SW480 (cell line): ENCODE measurements around the gene JMJD7.

Experiments used
- DNase-seq: peaks from one replicate; pipeline ENCODE4 v3.0.0-alpha.2; 2016; ENCODE audit warnings: low spot score

The JMJD7 gene

DNA sequence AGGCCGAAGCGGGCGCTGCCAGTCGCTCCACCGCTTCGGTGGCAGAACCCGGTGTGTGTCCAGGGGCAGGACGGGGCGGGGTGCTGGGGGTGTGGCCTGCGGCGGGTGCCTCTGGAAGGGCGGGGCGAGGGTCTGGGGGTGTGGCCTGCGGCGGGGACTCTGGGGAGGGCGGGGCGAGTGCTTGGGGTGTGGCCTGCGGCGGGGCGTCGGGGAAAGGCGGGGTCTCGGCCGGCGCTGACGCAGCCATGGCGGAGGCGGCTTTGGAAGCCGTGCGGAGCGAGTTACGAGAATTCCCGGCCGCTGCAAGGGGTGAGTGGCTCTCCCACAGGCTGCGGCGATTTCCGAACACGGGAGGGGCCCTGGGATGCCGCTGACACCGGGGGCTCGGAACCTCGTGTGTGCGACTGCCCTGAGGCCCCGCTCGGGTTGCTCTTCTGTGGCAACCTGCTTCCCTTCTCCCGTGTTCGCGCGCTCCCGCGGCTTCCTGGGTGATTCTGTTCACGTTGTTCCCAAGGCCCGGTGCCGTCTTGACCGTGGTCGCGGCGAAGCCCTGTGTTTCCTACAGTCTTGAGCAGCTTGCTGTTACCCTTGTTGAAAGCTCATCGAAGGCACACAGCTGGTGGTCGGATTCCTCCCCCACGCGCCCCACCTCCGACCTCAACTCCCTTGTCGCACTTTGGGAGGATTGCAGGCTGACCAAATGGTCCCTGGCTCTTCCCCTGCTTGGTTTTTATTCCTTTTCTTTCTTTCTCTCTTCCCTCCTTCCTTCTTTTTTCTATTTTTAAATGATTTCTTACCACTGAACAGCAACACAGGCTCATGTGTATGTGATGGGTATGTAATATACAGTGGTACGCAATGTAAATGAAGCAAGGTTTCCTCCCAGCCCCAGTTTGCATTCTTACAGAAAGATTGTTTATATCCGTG, at the start of gene JMJD7:
Gene JMJD7, plus strand, starts transcription at position 213 of the 927 bp plus-strand sequence. Its CDS starts 33 bp downstream, at position 246.
- DNase-seq, result peak; percentile 71

DNA sequence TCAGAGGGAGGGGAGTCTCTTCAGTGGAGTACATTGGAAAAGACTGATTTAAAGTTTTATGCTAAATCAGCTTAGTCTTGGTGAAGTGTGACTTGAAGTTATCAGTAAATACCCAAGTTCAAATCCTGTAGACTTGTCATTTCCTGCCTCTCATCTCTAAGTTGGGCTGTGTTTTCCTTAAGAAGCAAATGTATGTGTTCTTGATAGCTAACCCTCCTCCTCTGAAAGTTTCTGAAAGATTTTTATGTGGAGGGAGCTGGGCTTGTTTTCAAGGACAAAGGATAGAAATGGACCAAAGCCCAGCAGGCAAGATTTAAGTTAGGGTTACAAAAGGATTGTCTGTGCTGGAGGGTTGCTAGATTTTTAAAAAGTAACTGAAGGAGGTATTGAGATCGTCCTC, 49.4 kb upstream of the JMJD7 start:
- no peak for DNase-seq

DNA sequence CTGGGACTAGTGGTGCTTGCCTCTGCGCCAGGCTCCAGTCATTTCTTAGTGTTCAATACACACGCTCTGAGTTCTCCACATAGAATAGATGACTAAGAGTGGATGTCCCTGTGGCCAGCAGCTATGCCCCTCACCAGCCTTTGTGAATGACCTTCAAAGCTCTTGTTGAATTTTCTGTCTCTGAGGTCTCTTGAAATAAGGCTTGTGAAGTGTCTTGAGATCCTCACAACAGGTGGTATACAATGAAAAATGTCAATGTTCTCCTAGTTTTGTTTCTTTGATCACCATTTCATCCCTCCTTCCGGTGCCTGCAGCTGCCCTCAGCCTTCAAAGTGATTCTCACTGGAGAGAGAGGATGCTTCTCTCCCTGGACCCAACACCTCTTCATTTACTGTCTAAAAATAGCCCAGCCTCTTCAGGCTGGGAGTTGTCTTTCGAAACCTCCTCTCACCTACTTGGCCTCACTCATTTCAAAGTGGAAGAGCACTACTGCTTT, 48.2 kb upstream of the JMJD7 start:
- DNase-seq, result no peak

DNA sequence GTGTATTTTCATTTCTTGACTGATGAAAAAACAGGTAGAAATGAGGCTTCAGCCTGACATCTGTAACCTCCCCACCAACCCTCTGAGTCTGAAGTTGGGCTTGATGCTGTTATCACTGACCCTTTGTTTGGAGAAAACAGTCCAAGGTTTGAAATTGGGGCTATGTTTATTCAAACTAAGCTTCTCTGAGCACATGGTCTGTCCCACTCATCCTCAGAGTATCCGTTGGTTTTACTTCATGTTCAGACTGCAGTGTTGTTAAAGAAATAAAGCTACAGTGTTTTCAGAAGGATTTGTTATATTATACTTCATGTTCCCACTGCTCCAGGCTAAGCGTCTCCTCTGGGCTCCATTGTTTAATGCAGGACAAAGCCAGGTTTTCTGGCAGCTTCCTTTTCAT, 47.6 kb upstream of the JMJD7 start:
- DNase-seq, result no peak

DNA sequence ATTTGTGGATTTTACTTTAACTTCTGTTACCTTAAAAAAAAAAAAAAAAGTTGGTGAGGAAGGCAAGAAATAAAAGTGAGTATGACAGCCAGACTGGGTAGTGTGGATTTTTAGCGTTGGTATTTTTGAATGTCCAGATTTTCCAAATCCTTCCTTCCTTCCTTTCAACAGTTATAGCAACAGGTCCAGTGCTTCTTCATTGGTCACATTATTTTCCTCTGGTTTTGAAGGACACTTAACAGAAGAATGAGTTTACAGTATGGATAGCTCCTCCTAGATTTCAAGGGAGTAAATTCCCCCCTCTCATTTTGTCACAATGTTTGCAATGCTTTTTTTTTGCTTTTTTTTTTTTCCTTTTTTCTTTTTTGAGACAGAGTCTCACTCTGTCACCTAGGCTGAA, 47.2 kb upstream of the JMJD7 start:
- DNase-seq, result no peak

DNA sequence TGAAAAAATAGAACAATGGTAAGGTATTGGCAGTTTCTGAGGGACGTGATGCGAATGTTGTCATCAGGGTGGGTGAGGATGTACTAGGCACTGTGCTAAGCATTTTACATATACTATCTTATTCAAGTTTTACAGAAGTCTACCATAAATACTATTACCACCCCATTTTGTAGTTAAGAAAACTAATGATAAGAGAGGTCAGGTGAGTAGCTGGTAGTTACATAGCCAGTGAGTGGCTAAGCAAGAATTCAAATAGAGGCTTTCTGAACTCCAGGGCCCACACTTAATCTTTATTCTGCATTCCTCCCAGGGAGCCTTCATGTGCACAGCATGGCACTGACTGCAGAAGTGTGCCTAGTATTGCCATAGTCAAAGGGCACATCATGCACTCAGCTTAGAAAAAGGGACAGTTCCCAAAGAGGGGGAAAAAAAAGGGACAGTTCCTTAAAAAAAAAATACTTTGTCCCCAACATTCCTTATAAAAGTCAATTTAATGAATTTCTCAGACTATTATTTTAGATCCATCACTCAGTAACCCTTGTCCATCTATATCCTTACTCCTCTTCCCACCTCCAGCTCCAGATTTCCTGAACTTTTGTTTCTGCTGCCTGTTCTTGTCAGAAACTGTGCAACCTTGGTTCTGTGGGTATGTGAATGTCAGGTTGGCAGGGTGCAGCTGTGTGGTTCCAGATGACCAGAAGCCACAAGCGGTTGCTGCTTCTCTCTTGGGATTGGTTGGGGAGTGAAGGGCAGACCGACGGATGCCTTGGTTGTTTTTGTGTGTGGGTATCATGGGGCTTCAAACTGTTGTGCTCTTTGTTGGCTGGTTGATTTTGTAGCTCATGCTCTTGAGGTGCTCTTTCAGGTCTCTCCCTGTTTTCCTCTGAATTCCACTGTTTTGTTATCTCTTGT, 45.3 kb upstream of the JMJD7 start:
- DNase-seq, result no peak

DNA sequence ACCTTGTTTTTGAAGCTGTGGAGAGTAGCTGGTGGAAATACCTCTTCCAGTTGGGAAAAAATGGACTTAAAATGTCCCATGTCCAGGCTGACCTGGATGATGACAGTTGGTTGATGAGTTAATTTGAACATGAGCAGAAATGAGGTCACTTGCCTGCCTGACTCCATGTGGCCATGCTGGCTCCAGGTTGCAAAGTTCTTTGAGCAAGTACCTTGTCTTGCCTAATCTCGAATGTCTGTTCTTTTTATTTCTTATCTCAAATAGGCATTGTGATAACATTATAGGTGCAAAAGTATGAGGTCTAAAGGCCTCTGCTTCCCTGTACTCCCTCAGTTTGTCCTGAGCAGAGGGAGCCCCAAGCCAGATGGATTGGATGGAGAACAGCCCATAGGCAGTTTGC, 44.6 kb upstream of the JMJD7 start:
- no peak for DNase-seq

DNA sequence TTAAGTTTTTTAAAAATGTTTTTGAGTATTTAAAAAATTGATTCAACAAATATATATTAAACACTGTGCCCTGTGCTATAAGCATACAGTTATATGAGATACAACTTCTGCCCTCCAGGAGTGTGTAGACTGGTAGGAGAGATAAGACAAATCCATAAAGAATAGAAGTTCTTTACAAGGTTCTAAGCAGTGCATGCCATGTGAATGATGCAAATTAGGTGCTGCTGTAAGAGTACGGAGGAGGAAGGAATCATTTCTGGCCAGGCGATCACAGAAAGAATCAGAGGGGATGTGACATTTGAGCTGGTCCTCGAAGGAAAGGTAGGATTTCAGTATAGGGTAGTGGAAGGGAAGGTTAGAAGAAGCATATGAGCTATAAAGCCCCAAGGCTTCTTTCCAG, 39.6 kb upstream of the JMJD7 start:
- no peak for DNase-seq

DNA sequence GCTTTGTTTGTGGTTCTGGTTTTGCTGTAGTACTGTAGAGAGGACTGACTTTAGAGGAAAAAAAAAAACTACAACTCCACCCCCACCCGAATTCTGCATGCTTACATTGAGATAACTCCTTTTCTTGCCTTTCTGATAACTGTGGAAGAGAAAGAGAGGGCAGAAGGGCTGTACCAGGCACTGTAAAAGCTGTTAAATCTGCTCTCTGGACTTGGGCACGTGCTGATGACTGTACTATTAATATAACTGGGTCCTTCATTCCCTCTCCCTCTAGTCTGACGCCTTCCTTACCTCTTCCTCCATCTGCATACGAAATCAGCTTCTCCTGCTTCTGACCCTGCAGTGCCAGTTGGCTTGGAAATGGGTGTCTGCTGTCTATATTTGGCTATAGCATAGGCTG, 38.7 kb upstream of the JMJD7 start:
- no peak for DNase-seq

DNA sequence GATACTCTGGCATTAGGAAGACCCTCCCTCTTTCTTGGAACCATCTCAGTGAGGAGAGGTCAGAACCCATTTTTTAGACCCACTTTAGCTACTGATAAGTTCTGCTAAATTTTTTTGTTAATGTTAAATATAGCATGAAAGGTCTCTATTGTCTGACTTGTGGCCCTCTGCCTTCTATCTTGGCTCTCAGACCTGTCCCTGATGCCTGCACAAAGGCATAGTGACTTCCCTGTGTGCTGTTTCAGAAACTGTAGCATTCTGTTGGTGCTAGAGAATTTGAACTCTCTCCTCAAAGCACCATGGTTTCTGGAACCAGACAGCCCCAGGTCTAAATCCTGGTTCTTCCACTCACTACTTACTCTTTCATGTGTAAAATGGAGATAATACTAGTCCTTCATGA, 38.2 kb upstream of the JMJD7 start:
- no peak for DNase-seq

DNA sequence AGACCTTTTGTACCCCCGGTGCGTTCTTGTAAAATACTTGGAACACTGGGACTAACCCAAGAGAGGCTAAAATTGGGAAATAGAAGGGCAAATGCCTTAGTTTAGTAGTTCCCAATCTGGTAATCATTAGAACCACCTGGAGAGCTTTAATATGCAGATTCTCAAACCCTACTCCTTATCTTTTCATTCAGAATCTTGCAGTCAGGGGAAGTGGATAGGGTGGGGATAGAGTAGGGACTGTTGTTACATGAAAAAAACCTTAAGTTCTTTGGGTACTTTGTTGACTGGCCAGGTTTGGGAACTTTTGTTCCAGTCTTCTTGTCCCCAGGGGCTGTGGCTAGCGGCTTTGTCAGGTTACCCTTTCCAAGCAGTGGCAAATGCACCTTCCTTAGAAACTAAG, 37.7 kb upstream of the JMJD7 start:
- no peak for DNase-seq

DNA sequence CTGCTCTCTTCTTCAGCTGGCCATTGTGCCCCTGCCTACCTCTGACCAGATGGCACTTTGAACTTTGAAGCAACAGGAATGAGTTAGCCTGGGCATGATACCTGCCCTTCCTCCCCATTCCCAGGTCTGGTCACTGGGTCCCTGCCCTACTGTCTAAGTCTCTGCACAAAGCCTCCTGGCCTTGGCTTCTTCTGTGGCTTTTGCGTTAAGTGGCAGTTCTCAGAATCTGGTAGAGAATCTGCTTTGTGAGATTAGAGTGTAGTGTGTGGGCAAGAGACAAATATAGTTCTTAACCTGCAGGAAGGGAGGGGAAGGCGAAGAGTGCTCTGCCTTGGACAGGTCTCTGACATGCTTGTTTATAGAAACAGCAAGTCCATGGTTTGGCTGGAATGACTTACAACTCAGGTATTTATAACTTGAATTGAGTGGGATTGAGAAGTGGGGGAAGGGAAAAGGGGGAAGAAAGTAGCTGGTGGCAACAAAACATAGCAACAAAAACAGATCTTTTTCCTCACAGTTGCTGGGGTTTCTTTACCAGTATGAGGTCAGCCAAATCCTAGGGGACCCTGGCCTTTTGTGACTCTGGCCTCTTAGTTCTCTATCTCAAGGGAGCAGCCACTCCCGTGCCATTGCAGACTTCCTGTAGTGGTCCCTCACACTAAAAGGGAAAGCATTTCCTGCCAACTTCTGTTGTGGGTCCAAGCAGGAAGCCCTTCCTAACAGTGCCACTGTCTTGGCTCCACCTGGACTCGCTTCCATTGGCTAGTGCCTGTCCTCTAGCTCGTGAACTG, 36.9 kb upstream of the JMJD7 start:
- peak; percentile 72 for DNase-seq

DNA sequence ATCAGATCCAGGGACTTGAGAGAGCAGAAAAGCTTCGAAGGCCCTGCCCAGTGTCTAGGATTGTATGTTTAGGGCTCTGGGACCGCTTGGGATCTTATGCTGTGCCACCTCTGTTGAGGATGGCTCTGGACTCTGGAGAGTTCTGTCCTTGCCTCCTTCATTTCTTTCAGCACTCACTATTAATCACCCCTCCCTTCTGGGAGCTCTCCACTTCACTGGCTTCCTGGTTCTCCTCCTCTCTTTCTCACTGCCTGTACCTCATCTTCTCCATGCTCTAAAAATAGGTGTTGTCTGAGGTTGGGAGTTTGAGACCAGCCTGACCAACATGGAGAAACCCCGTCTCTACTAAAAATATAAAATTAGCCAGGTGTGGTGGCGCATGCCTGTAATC, 36.4 kb upstream of the JMJD7 start:
- no peak for DNase-seq

DNA sequence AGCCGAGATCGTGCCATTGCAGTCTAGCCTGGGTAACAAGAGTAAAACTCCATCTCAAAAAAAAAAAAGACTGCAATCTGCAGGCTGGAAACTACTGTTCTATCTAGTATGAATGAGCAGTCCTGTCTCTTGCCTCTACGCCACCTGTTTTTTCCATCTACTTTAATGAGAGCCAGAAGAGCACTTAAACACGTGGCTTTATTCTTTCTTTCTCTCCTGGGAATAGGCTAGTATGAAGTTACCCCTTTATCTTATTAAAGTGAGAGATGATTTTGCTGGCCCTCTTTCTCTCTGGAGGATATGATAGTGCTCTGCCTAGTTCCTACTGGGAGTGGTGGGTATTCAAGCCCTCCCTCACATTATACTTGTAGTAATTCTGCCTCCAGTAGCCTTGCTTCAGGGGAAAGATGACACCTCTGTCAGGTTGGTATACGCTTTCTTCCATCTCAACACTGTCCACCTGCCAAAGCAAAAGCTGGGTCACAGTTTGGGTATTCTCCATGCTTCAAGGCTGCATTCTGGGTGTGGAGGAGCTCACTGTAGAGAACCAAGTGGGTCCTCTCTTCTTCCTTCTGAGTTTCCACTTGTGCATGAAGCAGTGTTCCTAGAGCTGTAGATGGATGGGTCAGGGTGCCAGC, 35.8 kb upstream of the JMJD7 start:
- DNase-seq, result no peak

DNA sequence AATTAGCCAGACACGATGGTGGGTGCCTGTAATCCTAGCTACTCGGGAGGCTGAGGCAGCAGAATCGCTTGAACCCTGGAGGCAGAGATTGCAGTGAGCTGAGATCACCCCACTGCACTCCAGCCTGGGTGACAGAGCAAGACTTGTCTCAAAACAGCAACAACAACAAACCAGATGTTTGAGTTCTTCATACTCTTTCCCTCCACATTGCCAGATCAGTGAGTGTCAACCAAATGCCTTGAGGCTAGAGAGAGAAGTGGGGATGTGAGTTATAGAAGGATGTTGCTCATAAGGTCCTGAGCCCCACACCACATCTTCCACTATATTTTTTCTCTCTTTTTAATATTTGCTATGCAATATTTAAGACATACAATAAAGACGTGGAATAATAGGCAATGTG, 33.8 kb upstream of the JMJD7 start:
- no peak for DNase-seq

DNA sequence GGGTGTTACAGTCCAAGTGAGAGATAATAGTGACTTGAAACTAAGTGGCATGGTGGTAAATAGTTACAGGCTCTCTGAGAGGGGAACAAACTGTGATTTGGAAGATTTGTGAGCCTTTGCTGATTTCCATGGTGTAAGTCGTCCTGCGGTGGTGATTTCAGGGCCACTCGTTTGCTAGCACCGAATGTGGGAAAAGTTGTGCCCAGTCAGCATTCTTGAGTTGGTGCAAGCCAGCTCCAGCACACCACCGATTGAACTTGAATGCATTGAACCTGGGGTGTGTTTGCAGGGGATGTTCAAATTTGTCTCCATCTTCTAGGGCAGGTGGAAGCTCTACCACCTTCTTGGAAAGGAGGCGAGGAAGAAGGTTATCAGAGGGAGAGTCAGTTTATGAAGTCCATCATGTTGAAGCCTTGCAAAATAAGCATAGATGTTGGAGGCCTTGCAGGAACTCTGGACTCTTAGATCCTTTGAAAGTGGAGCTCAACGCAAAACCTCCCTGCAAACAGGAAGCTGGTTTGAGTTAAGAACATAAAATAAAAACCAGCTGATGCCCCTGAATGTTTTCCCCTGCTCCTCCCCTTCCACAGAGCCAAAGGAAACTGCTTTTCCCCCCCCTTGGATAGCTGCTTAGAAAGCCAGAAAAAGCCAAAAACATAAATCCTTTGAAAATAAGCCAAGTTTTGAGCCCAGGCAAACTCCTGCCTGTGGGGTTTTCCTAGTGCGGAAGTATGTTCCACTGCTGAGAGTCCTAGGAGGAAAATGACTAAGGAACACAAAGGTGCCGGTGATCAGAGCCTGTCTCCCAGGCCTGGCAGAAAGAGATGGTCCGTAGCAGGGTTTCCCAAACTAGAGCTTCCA, 31.7 kb upstream of the JMJD7 start:
- no peak for DNase-seq

DNA sequence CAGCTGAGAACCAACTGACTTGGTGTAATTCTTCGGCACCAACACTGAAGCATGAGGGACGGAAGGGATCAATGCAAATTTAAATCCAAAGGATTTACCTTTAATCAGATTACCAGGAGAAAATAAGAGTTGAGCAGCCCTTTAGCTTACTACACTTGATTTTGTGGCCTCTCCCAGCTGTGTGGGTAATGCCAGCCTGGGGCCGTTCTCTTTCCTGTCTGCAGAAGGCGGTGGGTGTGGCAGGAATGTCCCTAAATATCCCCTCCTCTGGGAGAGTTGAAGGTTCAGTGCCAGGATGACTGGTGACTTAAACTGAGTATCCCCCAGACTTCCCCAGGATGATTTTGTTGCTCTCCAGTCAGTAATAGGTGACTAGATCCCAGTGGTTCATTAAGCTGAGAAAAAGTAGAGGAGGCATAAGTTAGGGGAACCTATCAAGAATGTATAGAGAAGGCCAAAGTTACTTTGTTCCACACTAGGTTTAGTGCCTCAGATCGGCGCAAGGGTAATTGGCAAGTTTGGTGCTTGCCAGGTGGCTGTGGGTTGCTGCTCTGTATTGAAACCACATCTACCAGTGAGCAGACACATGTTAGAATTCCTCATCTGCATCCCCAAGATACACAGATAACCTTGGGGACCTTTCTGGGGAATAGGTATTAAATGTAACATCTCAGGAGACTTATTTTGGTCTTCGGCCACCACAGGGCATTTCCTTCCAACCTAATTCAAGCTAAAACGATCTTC, 30.5 kb upstream of the JMJD7 start:
- DNase-seq, result no peak

DNA sequence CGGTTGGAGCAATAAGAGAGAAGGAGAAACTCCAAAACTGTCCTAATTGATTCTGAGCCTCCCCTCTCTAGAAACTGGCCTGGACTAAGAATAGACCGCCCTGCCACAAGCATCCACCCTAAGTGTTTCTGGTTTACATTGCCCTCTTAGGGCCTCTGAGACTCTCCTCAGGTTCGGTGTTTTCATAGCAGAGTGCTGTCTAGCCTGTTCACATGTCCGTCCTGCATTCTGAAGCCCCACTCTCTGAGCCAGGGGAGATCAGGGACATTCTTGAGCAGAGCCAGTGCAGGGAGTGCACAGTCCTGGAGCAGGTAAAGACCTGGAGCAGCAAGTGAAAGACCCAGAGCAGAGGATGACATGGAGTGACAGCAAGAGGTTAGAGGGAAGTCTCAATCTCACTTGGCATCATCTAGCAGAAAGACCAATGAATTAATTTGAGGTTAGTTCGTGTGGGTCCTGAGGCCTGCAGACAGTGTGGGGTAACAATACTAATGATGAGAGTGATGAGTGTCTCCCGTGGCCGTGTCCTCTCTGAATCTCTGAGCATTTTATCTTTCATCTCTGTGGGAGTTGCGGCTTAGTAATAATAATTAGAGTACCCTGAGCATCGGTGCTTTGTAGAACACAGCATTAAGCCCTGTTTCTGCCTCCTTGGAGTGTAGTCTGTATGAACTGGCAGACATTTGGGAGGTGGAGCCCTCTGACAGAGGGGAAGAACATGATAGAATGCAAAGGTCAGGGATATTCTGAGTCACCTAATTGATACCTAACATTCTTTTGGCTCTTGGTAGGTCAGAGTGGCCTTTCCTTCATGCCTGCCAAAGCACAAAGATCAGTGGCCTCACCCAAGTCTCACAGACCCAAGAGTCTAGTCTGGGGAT, 29.0 kb upstream of the JMJD7 start:
- no peak for DNase-seq

DNA sequence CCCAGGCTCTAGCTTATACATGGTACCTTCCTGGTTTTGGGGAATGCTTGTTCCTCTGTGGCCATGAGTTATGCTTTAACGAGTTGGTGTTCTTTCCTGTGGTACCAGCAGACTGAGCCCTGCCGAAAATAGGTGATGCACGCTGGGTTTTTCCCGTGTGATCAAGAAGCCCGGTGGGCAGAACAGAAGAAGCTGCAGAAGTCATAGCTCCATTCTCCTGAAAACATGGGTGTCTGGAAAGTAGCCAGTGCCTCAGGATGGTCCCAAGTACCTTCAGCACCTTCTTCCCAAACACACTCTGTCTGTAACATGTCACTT, 28.4 kb upstream of the JMJD7 start:
- DNase-seq, result no peak
